Karpas-422 (cell line): ENCODE results near the gene GNAQ. TPM values are rescaled to one million over a fixed set of nuclear protein-coding genes. Genes with fewer than 3 reads are reported as not detected.
"Not testable (repeated sequence)": the region's sequence is repeated elsewhere in the genome, so short reads cannot be mapped to it uniquely, and the experiment has no call there.

ENCODE experiments used
- DNase-seq: peaks from one replicate; pipeline ENCODE4 v3.0.0-alpha.2; 2015
- H2AFZ ChIP-seq: fragments of 200-600 bp; sonication (generic); 2 replicates; pipeline ENCODE4 v1.6.1; 2014; ENCODE audit warnings: antibody characterized with exemption, low read length, mixed read lengths
- H3K27ac ChIP-seq: fragments of 200-600 bp; sonication (generic); 2 replicates; pipeline ENCODE4 v1.5.1; 2014; ENCODE audit warnings: mild to moderate bottlenecking, low read length, moderate library complexity
- H3K27me3 ChIP-seq: fragments of 200-600 bp; sonication (generic); 2 replicates; pipeline ENCODE4 v1.6.1; 2014; ENCODE audit warnings: low read length, mixed read lengths
- H3K36me3 ChIP-seq: fragments of 200-600 bp; sonication (generic); 2 replicates; pipeline ENCODE4 v1.6.1; 2014; ENCODE audit warnings: low read length, mixed read lengths; ENCODE audit not compliant: insufficient read depth
- H3K4me1 ChIP-seq: fragments of 200-600 bp; sonication (generic); 2 replicates; pipeline ENCODE4 v1.6.1; 2014; ENCODE audit warnings: mild to moderate bottlenecking, low read length, mixed read lengths
- H3K4me2 ChIP-seq: fragments of 200-600 bp; sonication (generic); 2 replicates; pipeline ENCODE4 v1.6.1; 2014; ENCODE audit warnings: low read length, low read depth, mild to moderate bottlenecking; ENCODE audit not compliant: poor library complexity, severe bottlenecking
- H3K4me3 ChIP-seq: fragments of 200-600 bp; sonication (generic); 2 replicates; pipeline ENCODE4 v1.5.1; 2014; ENCODE audit warnings: mild to moderate bottlenecking, antibody characterized with exemption, low read length, mixed read lengths
- H3K79me2 ChIP-seq: fragments of 200-600 bp; sonication (generic); 2 replicates; pipeline ENCODE4 v1.6.1; 2014; ENCODE audit warnings: mild to moderate bottlenecking, low read length, mixed read lengths
- H3K9ac ChIP-seq: fragments of 200-600 bp; sonication (generic); 2 replicates; pipeline ENCODE4 v1.6.0; 2014; ENCODE audit warnings: low read length
- H3K9me2 ChIP-seq: fragments of 200-600 bp; sonication (generic), shearing (Covaris generic); replicated peaks from 2 replicates; pipeline ENCODE4 v1.6.0; 2014; ENCODE audit warnings: mild to moderate bottlenecking, low read length, moderate library complexity; ENCODE audit not compliant: insufficient read depth
- H3K9me3 ChIP-seq: fragments of 300-700, 200-600 bp; sonication (generic); 2 replicates; pipeline ENCODE4 v1.6.1; 2014; ENCODE audit warnings: low read length, mixed read lengths
- H4K20me1 ChIP-seq: fragments of 200-600 bp; sonication (generic); 2 replicates; pipeline ENCODE4 v1.6.1; 2014; ENCODE audit warnings: mild to moderate bottlenecking, antibody characterized with exemption, low read length, low read depth; ENCODE audit not compliant: insufficient read depth
- total RNA-seq: library from RNA; depleted of rRNA; stranded (reverse); fragments of >200 nt; shearing (Covaris generic); gene quantifications from 2 replicates; pipeline ENCODE4 v1.2.3, GENCODE V29; 2014; ENCODE audit warnings: low replicate concordance

Gene GNAQ
- total RNA-seq, 1 experiment from 2014 or later = not detected

- Histone ChIP-seq H3K36me3 (no peaks in the 10 kb centered on the region), H3K4me1 (no peaks in the 10 kb centered on the region), H3K9ac (no peak overlapping the region), H3K4me3 (no peak overlapping the region), H2AFZ (no peak overlapping the region), H3K79me2 (no peaks in the 10 kb centered on the region), H3K27me3 (no peaks in the 10 kb centered on the region), H3K9me2 (no peaks in the 10 kb centered on the region), H3K27ac (no peak overlapping the region), H3K4me2 (no peak overlapping the region), H4K20me1 (no peaks in the 10 kb centered on the region), H3K9me3 (no peaks in the 10 kb centered on the region)
- DNase-seq = no peak
Measured at GRCh38 chr9:77872863-77873262, 158.7 kb downstream of the GNAQ start.

GRCh38 chr9:77872177-77872576 lies 159.4 kb downstream of the GNAQ start:
- H3K4me2 ChIP-seq = no peak overlapping the region
- no peaks in the 10 kb centered on the region for H3K4me1 ChIP-seq
- H3K27ac ChIP-seq = no peak overlapping the region
- no peaks in the 10 kb centered on the region for H3K27me3 ChIP-seq
- no peaks in the 10 kb centered on the region for H3K36me3 ChIP-seq
- H3K4me3 ChIP-seq = no peak overlapping the region
- H3K9me3 ChIP-seq = no peaks in the 10 kb centered on the region
- H4K20me1 ChIP-seq = no peaks in the 10 kb centered on the region
- H3K9ac ChIP-seq = no peak overlapping the region
- H3K9me2 ChIP-seq = no peaks in the 10 kb centered on the region
- H2AFZ ChIP-seq = no peak overlapping the region
- DNase-seq = no peak
- no peaks in the 10 kb centered on the region for H3K79me2 ChIP-seq

GRCh38 chr9:77871483-77871882 lies 160.1 kb downstream of the GNAQ start:
- Histone ChIP-seq H3K27me3 (no peaks in the 10 kb centered on the region), H3K36me3 (no peaks in the 10 kb centered on the region), H3K4me2 (no peak overlapping the region), H3K9me3 (no peaks in the 10 kb centered on the region), H3K4me1 (no peaks in the 10 kb centered on the region), H2AFZ (no peak overlapping the region), H3K79me2 (no peaks in the 10 kb centered on the region), H3K27ac (no peak overlapping the region), H4K20me1 (no peaks in the 10 kb centered on the region), H3K9ac (no peak overlapping the region), H3K4me3 (no peak overlapping the region), H3K9me2 (no peaks in the 10 kb centered on the region)
- DNase-seq = no peak

GRCh38 chr9:77866878-77867277 lies 164.7 kb downstream of the GNAQ start:
- Histone ChIP-seq H3K27ac (no peak overlapping the region), H2AFZ (no peak overlapping the region), H3K4me1 (no peaks in the 10 kb centered on the region), H3K4me2 (no peak overlapping the region), H3K4me3 (no peak overlapping the region), H3K9me3 (no peaks in the 10 kb centered on the region), H3K27me3 (no peaks in the 10 kb centered on the region), H3K9ac (no peak overlapping the region), H3K9me2 (no peaks in the 10 kb centered on the region), H3K36me3 (no peaks in the 10 kb centered on the region), H3K79me2 (no peaks in the 10 kb centered on the region), H4K20me1 (no peaks in the 10 kb centered on the region)
- DNase-seq = no peak

GRCh38 chr9:77865385-77866047 lies 166.1 kb downstream of the GNAQ start:
- Histone ChIP-seq H3K9me2 (no peaks in the 10 kb centered on the region), H3K4me1 (no peaks in the 10 kb centered on the region), H3K36me3 (no peaks in the 10 kb centered on the region), H2AFZ (no peak overlapping the region), H3K9ac (no peak overlapping the region), H3K4me3 (no peak overlapping the region), H3K27me3 (no peaks in the 10 kb centered on the region), H3K79me2 (no peaks in the 10 kb centered on the region), H4K20me1 (no peaks in the 10 kb centered on the region), H3K27ac (no peak overlapping the region), H3K9me3 (no peaks in the 10 kb centered on the region), H3K4me2 (no peak overlapping the region)
- DNase-seq = no peak

GRCh38 chr9:77864211-77864889 lies 167.3 kb downstream of the GNAQ start:
- Histone ChIP-seq H3K27ac (no peak overlapping the region), H3K4me1 (no peaks in the 10 kb centered on the region), H3K4me3 (no peak overlapping the region), H4K20me1 (no peaks in the 10 kb centered on the region), H3K79me2 (no peaks in the 10 kb centered on the region), H2AFZ (no peak overlapping the region), H3K27me3 (no peaks in the 10 kb centered on the region), H3K4me2 (no peak overlapping the region), H3K9me3 (no peaks in the 10 kb centered on the region), H3K9me2 (no peaks in the 10 kb centered on the region), H3K36me3 (no peaks in the 10 kb centered on the region), H3K9ac (no peak overlapping the region)
- no peak for DNase-seq

- H2AFZ ChIP-seq, H3K9ac ChIP-seq, H4K20me1 ChIP-seq, H3K27me3 ChIP-seq, H3K27ac ChIP-seq, DNase-seq, H3K4me3 ChIP-seq, H3K9me2 ChIP-seq, H3K4me1 ChIP-seq, H3K9me3 ChIP-seq, H3K79me2 ChIP-seq, H3K36me3 ChIP-seq, H3K4me2 ChIP-seq: not testable (repeated sequence)
Measured at GRCh38 chr9:77863638-77864037, 168.0 kb downstream of the GNAQ start.

- H3K4me3 ChIP-seq, H3K4me2 ChIP-seq, H3K79me2 ChIP-seq: not testable (repeated sequence)
Measured at GRCh38 chr9:77860953-77861352, 170.7 kb downstream of the GNAQ start.

More at GRCh38 chr9:77860953-77861352, 170.7 kb downstream of the GNAQ start:
- not testable (repeated sequence) for H3K27ac ChIP-seq, H3K9me2 ChIP-seq, H3K9ac ChIP-seq, H2AFZ ChIP-seq, H4K20me1 ChIP-seq, H3K9me3 ChIP-seq, H3K4me1 ChIP-seq, H3K27me3 ChIP-seq, H3K36me3 ChIP-seq, DNase-seq
